CD14-positive monocyte (primary cell): Measurements from ENCODE around the gene EFCC1. TPM values are rescaled to one million over a fixed set of nuclear protein-coding genes. Genes with fewer than 3 reads are reported as not detected.

Experiments
- DNase-seq, 3 donors: peaks; one replicate each; pipeline ENCODE4 v3.0.0-alpha.2; 2011 to 2022
- H2AFZ ChIP-seq: 2 replicates; pipeline ENCODE4 v1.6.0; 2012; ENCODE audit warnings: mild to moderate bottlenecking, low read depth, low read length, inconsistent platforms; ENCODE audit not compliant: insufficient read depth, poor library complexity, severe bottlenecking
- H3K27ac ChIP-seq, 2 donors: 1 replicate in 1 of 2; 2 replicates in 1 of 2; pipeline ENCODE4 v1.5.1; 2012 to 2013; ENCODE audit warnings: low read length in 2 of 2, control low read depth in 1 of 2, inconsistent platforms in 1 of 2, low read depth in 1 of 2, mild to moderate bottlenecking in 1 of 2
- H3K27me3 ChIP-seq, 2 donors: one replicate each; pipeline versions ENCODE4 v1.6.0 to v1.6.1; 2011 to 2013; ENCODE audit warnings: low read length in 2 of 2; ENCODE audit not compliant: control insufficient read depth in 2 of 2, insufficient read depth in 2 of 2
- H3K36me3 ChIP-seq, 2 donors: replicated peaks in 1 of 2; 1 replicate in 1 of 2; 2 replicates in 1 of 2; pipeline versions ENCODE4 v1.5.1 to v1.6.1; 2012 to 2013; ENCODE audit warnings: low read length in 2 of 2, control low read depth in 1 of 2, inconsistent platforms in 1 of 2, mild to moderate bottlenecking in 1 of 2; ENCODE audit not compliant: insufficient read depth in 2 of 2, control insufficient read depth in 1 of 2
- H3K4me1 ChIP-seq, 2 donors: 1 replicate in 1 of 2; 2 replicates in 1 of 2; pipeline versions ENCODE4 v1.5.1 to v1.6.1; 2012 to 2013; ENCODE audit warnings: low read length in 2 of 2, control low read depth in 1 of 2, inconsistent platforms in 1 of 2, mild to moderate bottlenecking in 1 of 2, moderate library complexity in 1 of 2; ENCODE audit not compliant: insufficient read depth in 2 of 2, control insufficient read depth in 1 of 2
- H3K4me2 ChIP-seq: replicated peaks from 2 replicates; pipeline ENCODE3; 2012; ENCODE audit warnings: low read length, moderate library complexity, mild to moderate bottlenecking; ENCODE audit not compliant: poor library complexity, severe bottlenecking; ENCODE audit errors: extremely low read depth
- H3K4me3 ChIP-seq, 3 experiments: fragments of 200-600 bp in 1 of 3; sonication (generic) in 1 of 3; replicated peaks in 1 of 3; 1 replicate in 2 of 3; 2 replicates in 1 of 3; pipeline ENCODE4 v1.5.1; 2011 to 2013; ENCODE audit warnings: low read length in 3 of 3, mild to moderate bottlenecking in 3 of 3, control low read depth in 2 of 3, low read depth in 2 of 3, inconsistent platforms in 1 of 3, moderate library complexity in 1 of 3
- H3K79me2 ChIP-seq: 2 replicates; pipeline ENCODE4 v1.6.0; 2012; ENCODE audit warnings: mild to moderate bottlenecking, control low read depth, inconsistent platforms, low read length, moderate library complexity; ENCODE audit not compliant: insufficient read depth
- H3K9ac ChIP-seq: 2 replicates; pipeline ENCODE4 v1.6.0; 2017; ENCODE audit warnings: low read length, mild to moderate bottlenecking; ENCODE audit not compliant: insufficient read depth, poor library complexity, severe bottlenecking
- H3K9me3 ChIP-seq, 2 donors: replicated peaks in 1 of 2; 1 replicate in 1 of 2; 2 replicates in 1 of 2; pipeline versions ENCODE4 v1.5.1 to v1.6.1; 2012 to 2013; ENCODE audit warnings: low read length in 2 of 2, control low read depth in 1 of 2; ENCODE audit not compliant: control insufficient read depth in 1 of 2, insufficient read depth in 1 of 2
- H4K20me1 ChIP-seq: 2 replicates; pipeline ENCODE4 v1.6.0; 2012; ENCODE audit warnings: mild to moderate bottlenecking, low read length, control low read depth, moderate library complexity; ENCODE audit not compliant: insufficient read depth
- H3K27ac Mint-ChIP-seq, 7 donors: one replicate each; pipeline ENCODE4 v1.8.0; 2020; ENCODE audit warnings: mild to moderate bottlenecking in 7 of 7, mixed read lengths in 7 of 7, moderate library complexity in 6 of 7, inconsistent platforms in 2 of 7
- H3K27me3 Mint-ChIP-seq, 3 donors: one replicate each; pipeline ENCODE4 v1.8.0; 2021 to 2022; ENCODE audit warnings: low read depth in 3 of 3, mild to moderate bottlenecking in 3 of 3, mixed read lengths in 3 of 3, moderate library complexity in 3 of 3, inconsistent platforms in 1 of 3
- H3K36me3 Mint-ChIP-seq, 2 donors: one replicate each; pipeline ENCODE4 v1.8.0; 2020; ENCODE audit warnings: mixed read lengths in 2 of 2, inconsistent platforms in 1 of 2, mild to moderate bottlenecking in 1 of 2
- H3K4me1 Mint-ChIP-seq: one replicate; pipeline ENCODE4 v1.8.0; 2020; ENCODE audit warnings: mild to moderate bottlenecking, mixed read lengths
- H3K4me3 Mint-ChIP-seq, 2 donors: one replicate each; pipeline ENCODE4 v1.8.0; 2020; ENCODE audit warnings: mild to moderate bottlenecking in 2 of 2, mixed read lengths in 2 of 2, moderate library complexity in 1 of 2
- H3K9me3 Mint-ChIP-seq, 7 donors: one replicate each; pipeline ENCODE4 v1.8.0; 2020 to 2022; ENCODE audit warnings: mixed read lengths in 7 of 7, mild to moderate bottlenecking in 6 of 7, moderate library complexity in 6 of 7, inconsistent platforms in 2 of 7
- WGBS: methylation state at CpG from one replicate; pipeline ENCODE4 v1.1.5; 2013; ENCODE audit warnings: missing lambda C conversion rate; ENCODE audit not compliant: insufficient coverage; 5-methylcytosine and 5-hydroxymethylcytosine counted together
- intact Hi-C, 2 donors: fragments of 100-400 bp; cut with micrococcal nuclease; formaldehyde crosslinking; loops; one replicate each; pipeline versions ENCODE4 v1.15.0 to v1.15.1; 2023
- polyA plus RNA-seq, 3 donors: library from polyadenylated mRNA; depleted of rRNA in 1 of 3; unstranded in 2 of 3; stranded (reverse) in 1 of 3; fragments of 300-500 nt in 2 of 3; fragments of >200 nt in 1 of 3; fragmentation: Illumina TruSeq in 2 of 3; gene quantifications; 1 replicate in 2 of 3; 2 replicates in 1 of 3; pipeline ENCODE4 v1.2.3, GENCODE V29; 2012 to 2021
- TF ChIP-seq, protein P1 (sequence below): fragments of 200-600 bp; IDR thresholded peaks from one replicate; pipeline ENCODE4 v1.8.0; 2022; ENCODE audit warnings: antibody characterized with exemption, mild to moderate bottlenecking

EFCC1 gene
- polyA plus RNA-seq, 3 donors = 0.11 to 0.15 TPM; not detected in 1

- H3K4me3 Mint-ChIP-seq = no peak overlapping the region
- H3K27me3 Mint-ChIP-seq = peaks cover 2 to 11% (median 2%) of the 10 kb centered on the region in 3 donors
- H3K36me3 ChIP-seq = no peaks in the 10 kb centered on the region
- no peak overlapping the region for H2AFZ ChIP-seq
- no peak overlapping the region for H3K27ac Mint-ChIP-seq
- H3K36me3 Mint-ChIP-seq = no peaks in the 10 kb centered on the region
- intact Hi-C loops = no loop called here
- no peaks in the 10 kb centered on the region for H4K20me1 ChIP-seq
- H3K4me2 ChIP-seq = no peak overlapping the region
- TF ChIP-seq, protein P1, sequence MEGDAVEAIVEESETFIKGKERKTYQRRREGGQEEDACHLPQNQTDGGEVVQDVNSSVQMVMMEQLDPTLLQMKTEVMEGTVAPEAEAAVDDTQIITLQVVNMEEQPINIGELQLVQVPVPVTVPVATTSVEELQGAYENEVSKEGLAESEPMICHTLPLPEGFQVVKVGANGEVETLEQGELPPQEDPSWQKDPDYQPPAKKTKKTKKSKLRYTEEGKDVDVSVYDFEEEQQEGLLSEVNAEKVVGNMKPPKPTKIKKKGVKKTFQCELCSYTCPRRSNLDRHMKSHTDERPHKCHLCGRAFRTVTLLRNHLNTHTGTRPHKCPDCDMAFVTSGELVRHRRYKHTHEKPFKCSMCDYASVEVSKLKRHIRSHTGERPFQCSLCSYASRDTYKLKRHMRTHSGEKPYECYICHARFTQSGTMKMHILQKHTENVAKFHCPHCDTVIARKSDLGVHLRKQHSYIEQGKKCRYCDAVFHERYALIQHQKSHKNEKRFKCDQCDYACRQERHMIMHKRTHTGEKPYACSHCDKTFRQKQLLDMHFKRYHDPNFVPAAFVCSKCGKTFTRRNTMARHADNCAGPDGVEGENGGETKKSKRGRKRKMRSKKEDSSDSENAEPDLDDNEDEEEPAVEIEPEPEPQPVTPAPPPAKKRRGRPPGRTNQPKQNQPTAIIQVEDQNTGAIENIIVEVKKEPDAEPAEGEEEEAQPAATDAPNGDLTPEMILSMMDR = no peak
- H3K27me3 ChIP-seq = no peaks in the 10 kb centered on the region
- no peaks in the 10 kb centered on the region for H3K79me2 ChIP-seq
- peaks cover 12% of the 10 kb centered on the region for H3K4me1 Mint-ChIP-seq
- no peak for DNase-seq
- peaks cover 0 to 2% (median 0%) of the 10 kb centered on the region in 7 donors for H3K9me3 Mint-ChIP-seq
- no peaks in the 10 kb centered on the region for H3K9me3 ChIP-seq
- WGBS = 90% methylated on average over 29 of the region's 32 CpGs
- H3K27ac ChIP-seq = no peak overlapping the region
- H3K4me3 ChIP-seq = no peak overlapping the region
- H3K9ac ChIP-seq = no peak overlapping the region
- peaks cover 6 to 8% of the 10 kb centered on the region in 2 donors for H3K4me1 ChIP-seq
Observed at GRCh38 chr3:129061888-129062834, 61.1 kb downstream of the EFCC1 start.

GRCh38 chr3:129063091-129063640, 62.1 kb downstream of the EFCC1 start:
- Histone ChIP-seq H4K20me1 (no peaks in the 10 kb centered on the region), H3K9me3 (peaks cover 0 to 4% of the 10 kb centered on the region in 2 donors), H3K79me2 (no peaks in the 10 kb centered on the region), H2AFZ (no peak overlapping the region), H3K27me3 (peaks cover 0 to 3% of the 10 kb centered on the region in 2 donors), H3K4me1 (peaks cover 8 to 11% of the 10 kb centered on the region in 2 donors), H3K4me3 (no peak overlapping the region), H3K4me2 (no peak overlapping the region), H3K27ac (no peak overlapping the region), H3K36me3 (no peaks in the 10 kb centered on the region), H3K9ac (no peak overlapping the region)
- Mint-ChIP-seq H3K9me3 (peaks cover 0 to 8% (median 6%) of the 10 kb centered on the region in 7 donors), H3K36me3 (no peaks in the 10 kb centered on the region), H3K4me1 (peaks cover 14% of the 10 kb centered on the region), H3K4me3 (no peak overlapping the region), H3K27me3 (peaks cover 3 to 9% (median 5%) of the 10 kb centered on the region in 3 donors), H3K27ac (no peak overlapping the region)
- TF ChIP-seq, protein P1 = no peak
- 89% methylated on average over 5 of the region's 10 CpGs for WGBS
- DNase-seq = no peak
- intact Hi-C loops = no loop called here
